ENCODE data around the gene SEMA4A. TPM values are rescaled to one million over a fixed set of nuclear protein-coding genes. Genes with fewer than 3 reads are reported as not detected.

SEMA4A gene
- total and polyA plus RNA-seq, 2 of the 8 experiments (the other 6 are each of a cell fraction or from before 2014, with no cell fraction given), result 7.3 to 10.6 TPM

GRCh38 chr1:156110252-156110651 is 43.1 kb upstream of the SEMA4A start:
- CTCF ChIA-PET (ENCODE audit: partially characterized antibody), result interaction anchor here (0.9 to 29.5 kb wide), 3 partner anchors 9 to 22 kb away, joined by 3 to 1994 read pairs (median 7); partner anchors contain the start of gene LMNA

More at GRCh38 chr1:156110252-156110651, 43.1 kb upstream of the SEMA4A start:
- POLR2A ChIA-PET (ENCODE audit: partially characterized antibody), result interaction anchor here (1.0 to 29.6 kb wide), 3 partner anchors 10 to 102 kb away, joined by 3 to 763 read pairs (median 3); partner anchors contain the start of genes LMNA and PMF1
- H3K4ac ChIP-seq (replicated peaks; ENCODE audit: insufficient read length, low read depth, low read length), result no peak overlapping the region
- 0 out of 2 replicates have a peak, but pooled peaks cover 2% of the 10 kb centered on the region for H3K79me1 ChIP-seq (ENCODE audit: low read depth, low read length)
- no peak overlapping the region for H4K5ac ChIP-seq (ENCODE audit: insufficient read length, low read depth, low read length)
- H2BK15ac ChIP-seq (ENCODE audit: low read length), result no peak overlapping the region
- H3K14ac ChIP-seq (ENCODE audit: insufficient read length), result no peak overlapping the region
- no peak overlapping the region for H2BK120ac ChIP-seq (replicated peaks; ENCODE audit: low read depth, low read length)
- no peak overlapping the region for H3K27ac ChIP-seq (ENCODE audit: low read depth, low read length)
- no peaks in the 10 kb centered on the region for H3K27me3 ChIP-seq (replicated peaks in 1 of 4; ENCODE audit: control insufficient read depth in 3 of 4, extremely low read depth in 1 of 4, insufficient read depth in 3 of 4, low read length in 3 of 4)
- H3K9ac ChIP-seq (replicated peaks in 1 of 4; ENCODE audit: extremely low read depth in 1 of 4, low read depth in 3 of 4, low read length in 3 of 4), result no peak overlapping the region
- H3K23ac ChIP-seq (ENCODE audit: insufficient read length), result no peak overlapping the region
- H4K8ac ChIP-seq (ENCODE audit: extremely low read depth, insufficient read depth, low read length), result no peak overlapping the region
- TF ChIP-seq POLR2AphosphoS5 (IDR thresholded peaks at IDR 0.05; ENCODE audit: low read depth, low read length) (no peak), GTF2F1 (IDR thresholded peaks at IDR 0.05; ENCODE audit: borderline replicate concordance, low read depth, low read length) (no peak), TCF12 (IDR thresholded peaks at IDR 0.05; ENCODE audit: low read depth, low read length) (no peak), HDAC6 (IDR thresholded peaks at IDR 0.05; ENCODE audit: low read depth, low read length) (no peak), CBX5 (IDR thresholded peaks at IDR 0.05; ENCODE audit: low read depth, low read length) (no peak), NRF1 (IDR thresholded peaks at IDR 0.05; ENCODE audit: low read depth, low read length) (no peak), GABPA (IDR thresholded peaks at IDR 0.05; ENCODE audit: borderline replicate concordance, insufficient read depth, low read length) (no peak), CHD2 (IDR thresholded peaks at IDR 0.05; ENCODE audit: low read length) (no peak), EGR1 (IDR thresholded peaks at IDR 0.05; ENCODE audit: borderline replicate concordance, low read depth, low read length) (no peak)
- peaks cover 10 to 22% (median 18%) of the 10 kb centered on the region in 4 experiments for H3K4me1 ChIP-seq (replicated peaks in 1 of 4; ENCODE audit: control insufficient read depth in 3 of 4, insufficient read depth in 4 of 4, low read length in 3 of 4)
- DNase-seq (ENCODE audit: low read depth in 1 of 2, low spot score in 2 of 2) (no peak), FAIRE-seq (no peak)
- H4K91ac ChIP-seq (replicated peaks; ENCODE audit: insufficient read length, low read length), result no peak overlapping the region
- no peak overlapping the region for H2BK12ac ChIP-seq (ENCODE audit: low read depth, low read length)
- no peaks in the 10 kb centered on the region for H3K79me2 ChIP-seq (ENCODE audit: control insufficient read depth in 1 of 2, insufficient read depth in 2 of 2, low read length in 2 of 2)
- H3K18ac ChIP-seq (ENCODE audit: extremely low read depth, low read length), result no peak overlapping the region
- 90% methylated on average over 2 of the region's 2 CpGs; no CpG with 5 or more reads in 1 of the 2 experiments for WGBS, 2 experiments (ENCODE audit: extremely low coverage in 1 of 2, insufficient coverage in 1 of 2, insufficient read length in 1 of 2, insufficient replicate concordance in 2 of 2, low coverage in 1 of 2, low lambda C conversion rate in 2 of 2, missing lambda C conversion rate in 1 of 2)
- peaks cover 10% of the 10 kb centered on the region for H3K23me2 ChIP-seq (ENCODE audit: low read depth, low read length)
- H3K36me3 ChIP-seq (ENCODE audit: control insufficient read depth in 2 of 4, insufficient read depth in 4 of 4, low read length in 3 of 4), result no peaks in the 10 kb centered on the region
- no peak overlapping the region for H3K4me3 ChIP-seq (ENCODE audit: extremely low read depth in 1 of 4, insufficient read depth in 2 of 4, low read depth in 3 of 4, low read length in 4 of 4)
- no peak overlapping the region for H3K4me2 ChIP-seq (ENCODE audit: insufficient read depth in 1 of 2, low read depth in 2 of 2, low read length in 2 of 2)
- H3K56ac ChIP-seq (replicated peaks; ENCODE audit: insufficient read length, low read depth, low read length), result no peak overlapping the region
- peaks cover 3 to 8% of the 10 kb centered on the region in 2 experiments for H4K20me1 ChIP-seq (replicated peaks in 1 of 2; ENCODE audit: control insufficient read depth in 1 of 2, insufficient read depth in 2 of 2, low read length in 2 of 2)
- no peak overlapping the region for H2BK5ac ChIP-seq (ENCODE audit: low read depth, low read length)
- no peak overlapping the region for H2AFZ ChIP-seq (ENCODE audit: low read length)
- no peak overlapping the region for H2AK5ac ChIP-seq (ENCODE audit: low read depth, low read length)
- H2BK20ac ChIP-seq (ENCODE audit: low read length), result no peak overlapping the region
- H3K9me3 ChIP-seq (ENCODE audit: insufficient read depth in 2 of 2, low read depth in 1 of 2, low read length in 1 of 2), result no peaks in the 10 kb centered on the region
